Measurements from ENCODE around the gene STEAP4. TPM values are rescaled to one million over a fixed set of nuclear protein-coding genes. Genes with fewer than 3 reads are reported as not detected.

Gene STEAP4
- total RNA-seq = not detected in 2 replicates

DNA sequence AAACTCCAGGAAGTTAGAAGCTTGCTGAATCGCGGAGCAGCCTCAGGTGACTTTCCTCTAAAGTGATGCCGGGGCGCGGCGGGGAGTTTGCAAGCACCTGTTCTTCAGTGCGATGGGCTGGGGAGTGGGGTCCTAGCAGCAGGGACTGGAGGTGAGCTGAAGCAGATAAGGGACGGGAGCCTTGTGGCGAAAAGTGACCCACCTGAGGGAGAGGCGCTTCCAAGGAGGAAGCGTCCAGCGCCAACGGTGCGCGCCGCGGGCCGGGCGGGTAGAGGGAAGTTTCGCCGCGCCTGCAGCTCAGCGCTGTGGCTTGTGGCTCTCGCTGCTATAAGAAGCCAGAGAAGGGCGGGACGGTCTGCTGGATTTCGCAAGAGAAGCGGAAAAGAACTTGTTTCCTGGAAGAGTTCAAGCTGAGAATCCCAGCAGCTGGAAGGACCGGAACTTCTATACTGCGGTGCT is at the start of gene STEAP4:
Gene STEAP4, minus strand, starts transcription at position 305 of the 459 bp plus-strand sequence. CDS start 22,625 bp downstream, outside the sequence.
- peak in 1 of 2 donors; percentile 35 for DNase-seq (ENCODE audit: low read depth in 2 of 2)

DNA sequence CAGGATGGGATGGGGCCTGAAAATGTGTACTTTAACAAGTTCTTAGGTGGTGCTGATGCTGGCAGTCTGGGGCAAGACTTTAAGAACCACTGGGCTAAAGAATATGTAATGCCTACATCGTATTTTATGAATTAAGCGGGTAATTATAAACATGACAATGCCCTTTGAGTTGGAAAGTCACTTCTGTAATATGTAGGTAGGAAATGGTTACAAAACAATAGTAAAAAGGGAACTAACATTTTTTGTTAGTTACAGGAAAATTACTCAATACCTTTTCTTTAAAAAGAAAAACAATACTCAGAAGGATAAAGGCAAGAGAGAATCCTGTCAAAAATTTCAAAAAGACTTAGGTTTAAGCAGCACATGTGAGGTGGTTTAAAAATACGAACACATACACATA is 48.3 kb upstream of the STEAP4 start:
- no peak for DNase-seq (ENCODE audit: low read depth in 2 of 2)

DNA sequence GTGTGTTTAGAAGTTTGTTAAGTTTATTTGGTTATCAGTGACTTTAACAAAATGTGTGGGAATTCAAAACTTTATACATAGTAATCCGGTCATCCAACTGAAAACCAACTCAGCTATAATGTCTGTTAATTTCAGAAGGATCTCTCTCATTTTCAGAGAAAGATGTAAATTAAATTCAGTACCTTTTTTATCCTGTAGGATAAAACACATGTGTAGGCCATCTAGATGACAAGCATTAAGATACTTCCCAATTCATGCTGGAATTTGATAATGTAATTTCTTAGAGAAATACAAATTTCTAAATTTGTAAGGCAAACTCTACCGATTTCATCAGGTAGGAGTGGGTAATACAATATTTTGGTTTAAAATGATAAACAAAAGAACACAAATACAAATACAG is 43.4 kb upstream of the STEAP4 start:
- no peak for DNase-seq (ENCODE audit: low read depth in 2 of 2)

DNA sequence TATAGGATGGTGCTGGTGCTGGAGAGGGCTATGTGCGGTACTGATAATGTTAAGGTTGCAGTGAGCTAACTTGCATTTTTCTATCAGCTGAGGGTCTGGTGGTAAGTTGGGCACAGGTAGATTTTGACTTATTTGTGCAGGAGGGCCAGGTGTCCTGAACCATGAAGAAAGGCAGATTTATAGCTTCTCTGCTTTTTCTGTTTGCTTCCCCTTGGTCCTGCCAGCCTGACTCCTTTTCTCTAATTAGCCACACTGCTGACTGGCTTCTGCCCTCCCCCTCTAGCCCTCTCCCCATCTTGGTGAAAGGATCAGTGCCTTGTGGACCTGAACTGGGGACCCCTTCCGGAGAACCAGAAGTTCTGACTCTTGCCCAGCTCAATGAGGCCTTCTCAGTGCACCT is 40.8 kb upstream of the STEAP4 start:
- no peak for DNase-seq (ENCODE audit: low read depth in 2 of 2)

DNA sequence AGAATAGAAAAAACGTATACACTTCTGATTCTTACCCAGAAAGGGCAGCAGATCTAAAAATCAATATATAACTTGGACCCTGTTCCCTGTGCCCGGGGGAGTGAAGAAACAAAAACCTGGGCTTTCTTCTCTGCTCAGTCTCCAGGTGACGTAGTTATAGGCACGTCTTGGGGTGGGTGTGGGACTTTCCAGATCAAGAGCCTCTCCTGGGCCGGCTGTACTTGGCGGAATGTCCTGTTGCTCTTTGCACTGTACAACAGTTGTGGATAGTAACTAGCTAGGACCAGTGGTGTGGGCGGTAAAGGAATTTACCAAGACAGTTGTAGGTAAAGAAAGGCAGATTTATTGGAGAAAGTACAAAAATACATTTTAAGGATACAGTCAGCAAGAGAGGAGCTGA is 40.4 kb upstream of the STEAP4 start:
- no peak for DNase-seq (ENCODE audit: low read depth in 2 of 2)

DNA sequence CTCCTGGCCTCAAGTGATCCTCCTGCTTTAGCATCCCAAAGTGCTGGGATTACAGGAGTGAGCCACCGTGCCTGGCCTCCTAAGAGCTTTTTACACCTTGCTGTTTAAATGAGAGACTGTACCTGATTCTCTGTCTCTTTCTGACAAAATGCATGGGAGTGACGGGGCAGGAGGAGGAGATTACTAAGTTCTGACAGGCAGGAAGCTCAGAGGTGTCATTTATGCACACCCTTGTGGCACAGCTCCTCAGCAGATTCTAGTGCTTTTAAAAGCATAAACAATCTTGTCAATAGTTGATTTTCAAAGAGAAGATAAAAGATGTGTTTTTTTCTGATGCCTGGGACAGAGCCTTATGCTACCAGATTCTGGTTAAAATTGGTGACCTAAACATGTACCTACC is 39.7 kb upstream of the STEAP4 start:
- DNase-seq (ENCODE audit: low read depth in 2 of 2) = no peak

DNA sequence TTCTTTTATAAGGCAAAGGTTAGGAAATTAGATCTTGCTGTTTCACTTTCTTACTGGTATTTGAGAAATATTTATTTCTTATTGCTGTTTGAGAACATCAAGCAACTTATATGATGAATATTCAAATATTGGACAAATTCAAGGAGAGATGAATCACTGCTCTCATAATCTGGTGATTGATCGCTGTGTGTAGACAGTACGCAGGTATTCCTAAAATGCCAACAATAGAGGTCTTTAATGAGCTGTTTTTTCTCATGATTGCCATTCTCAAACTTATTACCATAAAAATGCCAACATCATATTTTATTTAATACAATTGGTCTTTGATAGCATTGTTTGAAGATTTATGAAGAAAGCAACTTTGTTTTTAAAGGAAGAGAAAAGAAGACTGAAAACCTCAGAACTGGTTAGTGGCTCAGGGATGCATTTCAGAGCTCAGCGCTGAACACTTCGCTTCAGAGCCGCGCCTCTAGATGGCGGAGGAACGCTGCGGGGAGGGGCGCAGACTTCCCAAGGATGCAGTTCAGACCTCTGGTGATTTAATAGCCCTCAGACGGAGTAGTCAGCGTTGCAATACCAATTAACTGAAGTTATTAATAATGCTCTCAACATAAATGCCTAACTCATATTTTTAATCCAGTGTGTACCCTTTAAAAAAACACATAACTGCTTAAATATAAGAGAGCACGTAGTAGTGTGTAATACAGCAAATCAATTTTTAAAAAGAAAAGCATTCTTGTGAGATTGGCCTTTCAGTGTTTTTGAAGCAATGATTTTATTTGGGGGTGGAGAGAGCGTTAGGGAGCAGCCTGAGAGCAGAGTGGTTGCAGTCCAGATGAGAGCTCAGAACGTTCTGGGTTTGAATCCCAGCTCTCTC is 38.5 kb upstream of the STEAP4 start:
- DNase-seq (ENCODE audit: low read depth in 2 of 2) = peak; percentile 17 to 38

DNA sequence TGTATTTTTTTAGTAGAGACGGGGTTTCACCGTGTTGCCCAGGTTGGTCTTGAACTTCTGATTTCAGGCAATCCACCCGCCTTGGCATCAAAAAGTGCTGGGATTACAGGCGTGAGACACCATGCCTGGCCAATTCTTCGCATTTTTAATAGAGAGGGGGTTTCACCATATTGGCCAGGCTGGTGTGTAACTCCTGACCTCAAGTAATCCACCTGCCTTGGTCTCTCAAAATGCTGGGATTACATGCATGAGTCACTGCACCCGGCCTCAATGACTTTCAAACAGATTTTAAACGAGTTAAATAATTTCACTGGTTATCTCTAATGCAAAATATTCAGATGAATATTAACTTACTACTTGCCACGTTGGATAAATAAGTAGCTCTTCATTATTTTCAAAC is 37.6 kb upstream of the STEAP4 start:
- no peak for DNase-seq (ENCODE audit: low read depth in 2 of 2)

DNA sequence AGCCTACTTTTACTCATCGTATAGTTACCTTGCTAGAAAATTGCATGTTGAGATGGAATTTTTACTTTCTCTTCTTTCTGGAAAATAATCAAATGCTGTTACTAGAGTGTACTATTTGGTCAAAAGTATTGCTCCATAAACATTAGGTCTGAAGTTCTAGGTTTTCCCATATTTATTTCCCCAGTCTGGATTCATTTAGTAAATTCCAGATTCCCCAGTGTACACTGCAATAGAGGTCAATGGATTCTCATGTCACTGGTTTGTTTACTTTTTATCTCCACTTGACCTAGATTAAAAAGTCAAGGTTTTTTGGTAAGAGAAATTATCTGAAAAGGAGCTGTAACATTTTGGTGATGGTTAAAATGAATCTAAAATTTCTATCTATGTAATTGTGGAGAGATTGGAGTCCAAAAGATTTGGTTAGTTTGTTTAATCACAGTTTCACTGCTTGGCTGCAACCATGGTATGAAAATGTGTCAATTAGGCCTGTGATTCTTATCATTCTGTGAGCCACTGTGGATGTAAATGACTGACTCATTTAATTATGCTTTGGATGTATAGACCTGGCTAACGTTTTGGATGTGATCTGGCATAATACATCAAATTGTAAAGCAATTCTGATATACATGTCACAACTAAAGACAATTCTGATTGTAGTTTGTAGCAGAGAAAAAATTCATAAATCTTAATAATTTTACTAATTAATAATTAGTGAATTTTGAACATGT is 32.7 kb upstream of the STEAP4 start:
- DNase-seq (ENCODE audit: low read depth in 2 of 2) = no peak

DNA sequence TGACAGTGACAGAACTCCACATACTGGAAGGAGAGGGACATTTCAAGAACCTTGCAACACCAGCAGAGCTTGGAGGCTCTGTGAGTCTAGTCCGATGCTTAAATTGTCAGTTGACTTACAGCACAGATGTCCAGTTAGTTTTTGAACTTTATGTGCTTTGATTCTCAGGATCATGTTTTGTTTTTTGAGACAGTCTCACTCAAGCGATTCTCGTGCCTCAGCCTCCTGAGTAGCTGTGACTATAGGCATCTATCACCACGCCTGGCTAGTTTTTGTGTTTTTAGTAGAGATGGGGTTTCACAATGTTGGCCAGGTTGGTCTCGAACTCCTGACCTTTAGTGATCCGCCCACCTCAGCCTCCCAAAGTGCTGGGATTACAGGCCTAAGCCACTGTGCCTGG is 31.8 kb upstream of the STEAP4 start:
- DNase-seq (ENCODE audit: low read depth in 2 of 2) = no peak

DNA sequence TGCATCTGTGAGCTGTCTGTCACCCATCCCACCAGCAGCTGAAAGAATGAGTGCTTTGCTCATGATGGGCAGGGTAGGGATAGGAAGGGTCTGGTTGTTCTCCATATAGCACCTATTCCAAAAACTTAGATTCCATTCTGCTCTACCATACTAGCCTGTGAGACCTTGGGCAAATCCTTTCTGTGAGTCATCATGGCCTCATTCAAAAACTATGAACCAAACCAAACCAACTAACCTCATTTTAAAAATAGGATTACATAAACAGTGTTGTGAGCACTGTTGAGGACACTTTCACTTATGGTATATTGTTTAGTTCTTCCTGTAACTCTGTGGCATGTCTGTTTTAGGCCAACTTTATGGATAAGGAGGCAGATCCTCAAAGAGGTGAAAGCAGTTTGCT is 30.9 kb upstream of the STEAP4 start:
- no peak for DNase-seq (ENCODE audit: low read depth in 2 of 2)

DNA sequence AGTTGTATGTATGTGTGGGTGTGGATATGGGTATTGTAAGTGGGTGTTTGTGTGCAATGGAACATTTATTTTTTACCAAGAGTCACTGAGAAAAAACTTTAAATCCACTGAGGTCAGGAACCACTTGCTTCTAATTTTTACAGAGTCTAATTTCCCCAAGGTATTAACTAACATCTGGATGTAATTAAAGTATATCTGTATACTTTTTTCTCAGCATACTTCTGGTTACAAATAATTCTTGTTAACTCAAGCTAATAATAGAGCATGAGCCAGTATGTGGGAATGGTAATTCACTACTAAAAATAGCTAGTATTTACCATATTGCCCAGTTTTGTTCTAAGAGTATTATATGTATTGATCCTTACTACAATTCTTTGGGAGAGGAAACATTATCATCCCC is 24.6 kb upstream of the STEAP4 start:
- no peak for DNase-seq (ENCODE audit: low read depth in 2 of 2)

DNA sequence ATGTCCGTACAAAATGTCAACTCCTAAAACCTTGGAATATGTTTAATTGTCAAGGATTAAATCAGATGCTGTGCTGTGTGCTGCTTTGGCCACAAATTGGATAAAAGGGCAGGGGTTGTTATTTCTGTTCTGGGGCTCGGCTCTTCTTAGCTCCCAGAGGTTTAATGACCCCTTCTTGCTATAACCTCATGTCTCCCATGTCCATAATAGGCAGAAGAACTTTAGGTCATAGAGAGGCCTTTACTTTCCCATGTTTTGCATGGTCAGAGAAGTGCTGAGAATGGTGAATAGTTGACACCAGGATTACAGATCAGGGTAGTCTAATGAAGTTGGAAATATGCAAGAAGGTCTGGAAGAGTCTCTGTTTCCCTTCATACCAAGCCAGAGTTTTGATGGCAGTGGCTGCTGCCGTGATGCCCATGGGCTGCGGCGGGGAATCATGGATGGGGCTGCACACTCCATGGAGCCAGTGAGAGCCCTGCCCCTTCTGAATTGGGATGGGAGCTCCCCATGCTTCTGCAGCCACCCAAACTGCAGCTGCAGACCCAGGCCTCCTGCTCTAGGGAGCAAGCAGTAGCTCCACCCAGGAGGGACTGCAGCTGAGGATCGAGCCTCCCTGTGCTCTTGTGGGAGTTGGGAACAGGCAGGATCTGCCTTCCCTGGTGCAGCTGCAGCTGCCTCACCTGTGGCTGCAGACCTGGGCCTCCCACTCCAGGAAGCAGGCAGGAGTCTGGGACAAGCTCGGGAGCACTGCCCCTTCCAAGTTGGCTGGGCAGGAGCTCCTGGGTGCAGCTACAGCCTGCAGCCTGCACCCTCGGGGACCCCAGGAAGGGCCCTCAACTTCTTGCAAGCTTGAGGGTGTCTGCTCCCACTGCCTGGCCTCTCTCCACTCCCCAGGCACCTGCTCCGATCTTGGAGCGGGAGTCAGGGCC is 23.1 kb upstream of the STEAP4 start:
- DNase-seq (ENCODE audit: low read depth in 2 of 2) = no peak

DNA sequence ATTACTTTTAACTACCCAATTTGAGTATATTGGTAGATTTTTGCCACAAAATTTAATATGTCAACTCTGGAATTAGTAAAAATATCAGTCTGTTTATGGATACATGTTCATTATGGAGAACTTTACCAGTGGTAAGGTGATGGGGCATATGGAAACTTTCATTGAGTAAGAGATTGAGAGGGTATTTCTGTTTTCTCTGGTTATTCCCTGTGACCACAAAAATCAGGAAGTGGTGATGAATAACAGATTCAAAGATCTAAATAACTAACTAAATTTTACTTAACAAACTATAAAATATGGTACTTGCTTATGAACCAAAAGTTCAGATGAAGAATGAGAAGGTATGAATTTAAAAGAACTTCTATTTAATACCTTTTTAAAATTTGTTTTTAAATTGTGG is 22.1 kb upstream of the STEAP4 start:
- DNase-seq (ENCODE audit: low read depth in 2 of 2) = no peak

DNA sequence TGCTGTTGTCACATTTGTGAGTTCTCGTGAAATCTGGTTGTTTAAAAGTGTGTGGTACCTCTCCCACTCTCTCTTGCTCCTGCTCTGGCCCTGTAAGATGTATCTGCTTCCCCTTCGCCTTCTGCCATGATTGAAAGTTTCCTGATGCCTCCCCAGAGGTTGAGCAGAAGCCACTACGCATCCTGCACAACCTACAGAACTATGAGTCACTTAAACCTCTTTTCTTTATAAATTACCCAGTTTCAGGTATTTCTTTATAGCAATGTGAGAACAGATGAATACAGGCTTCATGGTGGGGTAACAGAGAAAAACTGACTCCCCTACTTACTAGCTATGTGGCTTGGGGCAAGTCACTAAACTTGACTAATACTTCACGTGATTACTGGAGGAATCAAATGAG is 18.0 kb upstream of the STEAP4 start:
- no peak for DNase-seq (ENCODE audit: low read depth in 2 of 2)

DNA sequence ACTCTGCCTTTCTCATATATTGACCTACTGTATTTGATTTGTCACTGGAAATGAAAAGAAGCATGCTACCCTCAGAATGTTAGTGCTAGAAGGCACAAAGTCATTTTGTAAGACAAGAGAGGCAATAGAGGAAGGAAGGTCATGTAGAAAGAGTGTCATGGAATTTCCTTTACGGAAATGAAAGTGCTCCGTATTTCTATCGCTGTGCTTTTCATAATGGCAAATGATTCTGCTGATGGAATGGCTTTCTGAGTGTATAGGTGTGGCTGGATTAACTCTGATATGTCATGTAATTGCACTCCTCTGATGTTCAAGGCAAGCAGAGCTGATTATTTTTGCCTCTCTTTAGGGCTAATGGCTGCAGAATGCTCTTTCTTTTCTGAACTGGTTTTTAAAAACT is 15.5 kb upstream of the STEAP4 start:
- DNase-seq (ENCODE audit: low read depth in 2 of 2) = peak in 1 of 2 donors; percentile 23

DNA sequence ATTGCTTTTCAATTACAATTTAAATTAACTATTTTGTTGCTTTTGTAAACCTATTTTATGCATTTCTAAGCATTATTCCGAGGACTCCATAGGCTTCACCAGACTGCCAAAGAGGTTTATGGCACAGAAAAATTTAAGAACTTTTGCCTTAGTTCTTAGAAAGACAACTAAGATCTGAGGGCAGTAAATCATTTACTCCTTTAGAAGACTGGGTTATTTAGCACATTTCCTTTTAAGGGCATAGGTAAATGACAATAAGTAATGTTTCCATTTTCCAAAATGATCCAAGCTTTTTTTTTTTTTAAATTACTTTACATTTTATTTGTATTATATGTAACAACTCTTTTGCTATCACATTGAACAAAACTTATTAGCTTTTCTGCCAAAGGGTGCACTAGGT is 15.0 kb upstream of the STEAP4 start:
- no peak for DNase-seq (ENCODE audit: low read depth in 2 of 2)

DNA sequence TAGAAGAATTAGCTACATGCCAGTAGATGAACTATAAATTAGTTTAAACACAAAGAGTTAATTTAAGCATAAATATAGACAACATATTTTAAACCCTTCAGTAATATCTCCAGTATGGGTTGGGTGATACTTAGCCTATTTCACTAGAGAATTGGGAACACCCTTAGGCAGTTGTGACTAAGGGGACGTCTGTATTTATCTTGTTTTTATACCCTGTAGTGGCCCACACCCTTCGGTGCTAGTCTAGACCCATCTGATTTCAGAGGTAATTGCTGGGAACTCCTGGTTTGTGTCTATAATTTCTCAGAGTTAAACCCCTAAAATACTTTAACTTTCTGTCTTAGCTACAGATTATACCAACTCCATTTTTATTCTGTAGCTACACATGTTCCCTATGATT is 11.5 kb upstream of the STEAP4 start:
- no peak for DNase-seq (ENCODE audit: low read depth in 2 of 2)

DNA sequence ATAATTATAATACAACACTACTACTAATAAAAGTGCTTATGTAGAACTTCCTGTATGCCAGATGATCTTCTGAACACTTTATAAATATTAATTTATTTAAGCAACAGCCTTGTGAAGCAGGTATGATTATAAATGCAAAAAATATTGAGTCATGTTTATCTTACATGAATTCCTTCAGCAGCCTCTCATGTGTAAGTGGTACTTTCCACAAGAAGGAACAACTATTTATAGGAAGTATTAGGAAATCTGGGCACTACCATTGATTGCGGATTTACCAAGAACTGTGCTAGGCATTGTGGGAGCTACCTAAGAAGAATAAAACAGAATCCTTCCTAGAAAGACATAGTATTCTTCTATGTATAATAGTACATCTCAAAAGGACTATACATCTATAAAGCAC is 10.7 kb upstream of the STEAP4 start:
- no peak for DNase-seq (ENCODE audit: low read depth in 2 of 2)

DNA sequence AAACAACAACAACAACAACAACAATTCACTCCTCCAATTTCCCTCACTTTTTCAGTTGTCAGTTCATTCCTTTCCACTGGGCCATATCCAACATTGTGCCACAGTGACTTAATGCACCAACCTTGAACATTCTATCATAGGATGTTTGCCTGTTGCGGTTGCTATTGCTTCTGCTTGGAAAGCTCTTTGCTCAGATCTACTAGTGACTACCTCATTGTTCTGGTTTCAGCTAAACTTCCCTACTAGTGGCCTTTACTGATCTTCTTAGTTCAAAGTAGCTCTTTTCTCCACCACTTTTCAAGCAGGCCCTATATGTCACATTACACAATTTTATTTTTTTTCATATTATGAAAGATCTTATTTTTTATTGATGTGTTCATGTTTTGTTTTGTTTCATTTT is 9.8 kb upstream of the STEAP4 start:
- DNase-seq (ENCODE audit: low read depth in 2 of 2) = no peak

DNA sequence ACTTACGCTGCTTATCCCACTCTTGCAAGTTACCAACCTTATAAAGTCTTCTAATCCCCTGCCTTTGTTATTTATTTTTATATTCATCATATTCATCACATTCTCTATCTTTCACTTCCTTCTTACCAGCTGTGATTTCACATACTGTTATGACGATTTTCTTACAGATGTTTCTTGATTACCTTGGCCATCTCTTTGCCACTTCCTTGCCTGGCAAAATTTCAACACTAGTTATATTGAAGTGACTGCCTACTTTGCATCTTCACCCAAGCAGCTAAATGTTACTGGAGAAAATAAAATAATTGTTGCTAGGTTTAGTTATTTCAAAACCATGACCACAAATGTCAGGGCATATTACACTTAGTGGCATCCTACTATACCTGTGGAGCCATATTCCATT is 8.8 kb upstream of the STEAP4 start:
- DNase-seq (ENCODE audit: low read depth in 2 of 2) = no peak

DNA sequence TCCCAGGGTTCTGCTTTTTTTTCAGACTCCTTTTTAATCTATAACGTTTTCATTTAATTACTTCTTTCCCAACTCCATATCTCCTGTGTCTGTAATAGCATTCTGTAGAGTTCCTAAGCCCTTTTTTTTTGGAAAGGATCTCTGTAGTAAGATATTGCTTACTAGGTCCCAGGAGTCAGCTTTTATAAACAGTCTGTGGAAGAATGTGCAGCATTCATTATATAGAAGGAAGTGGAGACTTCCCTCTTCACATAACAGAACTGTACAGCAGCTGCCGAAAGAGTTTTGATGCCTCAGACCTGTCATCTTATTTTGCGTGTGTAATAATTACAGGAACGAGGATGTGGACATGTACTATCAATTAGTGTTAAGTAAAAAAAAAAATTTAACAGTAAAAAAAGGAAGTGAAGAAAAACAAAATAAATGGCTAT is 7.4 kb upstream of the STEAP4 start:
- DNase-seq (ENCODE audit: low read depth in 2 of 2) = no peak

All from lung microvascular endothelial cell (primary cell).